Uterus (tissue), 2 donors: Measurements from ENCODE around the gene RARB.

Experiments
- POLR2A ChIP-seq, 2 donors: fragments of 450-650 bp; IDR thresholded peaks; one replicate each; pipeline ENCODE4 v1.6.1; 2016; ENCODE audit warnings: antibody characterized with exemption in 2 of 2, mild to moderate bottlenecking in 1 of 2, moderate library complexity in 1 of 2
- TF ChIP-seq, protein P1 (sequence below), 4 experiments: fragments of 200-600 bp in 2 of 4; fragments of 450-650 bp in 2 of 4; sonication (generic) in 2 of 4; IDR thresholded peaks; one replicate each; pipeline ENCODE4 v1.5.1; 2016 to 2019; ENCODE audit warnings: antibody characterized with exemption in 4 of 4, mild to moderate bottlenecking in 2 of 4, moderate library complexity in 1 of 4

DNA sequence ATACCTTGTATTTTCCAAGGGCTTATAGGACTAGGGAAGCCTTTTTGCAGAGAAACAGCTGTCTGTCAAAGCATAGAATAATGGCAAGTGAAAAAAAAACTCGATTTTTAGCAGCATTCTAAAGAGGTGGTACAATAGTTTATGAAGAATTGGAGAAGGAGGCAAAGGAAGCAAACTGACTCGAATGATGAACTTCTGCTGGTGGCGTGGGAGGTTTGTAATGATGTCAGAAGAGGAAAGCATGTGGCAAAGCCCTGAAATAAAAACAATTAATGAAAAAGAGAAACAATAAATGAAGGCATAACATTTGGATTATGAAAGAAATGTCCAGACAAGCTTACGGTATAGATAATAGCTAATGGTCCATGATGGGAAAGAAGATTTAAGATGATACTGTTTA is 77.5 kb downstream of the RARB start:
- TF ChIP-seq, protein P1, sequence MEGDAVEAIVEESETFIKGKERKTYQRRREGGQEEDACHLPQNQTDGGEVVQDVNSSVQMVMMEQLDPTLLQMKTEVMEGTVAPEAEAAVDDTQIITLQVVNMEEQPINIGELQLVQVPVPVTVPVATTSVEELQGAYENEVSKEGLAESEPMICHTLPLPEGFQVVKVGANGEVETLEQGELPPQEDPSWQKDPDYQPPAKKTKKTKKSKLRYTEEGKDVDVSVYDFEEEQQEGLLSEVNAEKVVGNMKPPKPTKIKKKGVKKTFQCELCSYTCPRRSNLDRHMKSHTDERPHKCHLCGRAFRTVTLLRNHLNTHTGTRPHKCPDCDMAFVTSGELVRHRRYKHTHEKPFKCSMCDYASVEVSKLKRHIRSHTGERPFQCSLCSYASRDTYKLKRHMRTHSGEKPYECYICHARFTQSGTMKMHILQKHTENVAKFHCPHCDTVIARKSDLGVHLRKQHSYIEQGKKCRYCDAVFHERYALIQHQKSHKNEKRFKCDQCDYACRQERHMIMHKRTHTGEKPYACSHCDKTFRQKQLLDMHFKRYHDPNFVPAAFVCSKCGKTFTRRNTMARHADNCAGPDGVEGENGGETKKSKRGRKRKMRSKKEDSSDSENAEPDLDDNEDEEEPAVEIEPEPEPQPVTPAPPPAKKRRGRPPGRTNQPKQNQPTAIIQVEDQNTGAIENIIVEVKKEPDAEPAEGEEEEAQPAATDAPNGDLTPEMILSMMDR (IDR thresholded peaks at IDR 0.05) = no peak
- TF ChIP-seq POLR2A (IDR thresholded peaks at IDR 0.05) = no peak
